ENCODE measurements around the gene MAL.

MAL gene

GRCh38 chr2:95050385-95051300 is 25.1 kb downstream of the MAL start:
- DNase-seq, result no peak

- DNase-seq, result no peak
Observed at GRCh38 chr2:95051626-95052025, 26.1 kb downstream of the MAL start.

- DNase-seq, result no peak
Observed at GRCh38 chr2:95052307-95052706, 26.8 kb downstream of the MAL start.

GRCh38 chr2:95052804-95053479 is 27.4 kb downstream of the MAL start:
- no peak for DNase-seq

GRCh38 chr2:95053543-95053942 is 28.0 kb downstream of the MAL start:
- DNase-seq, result no peak

GRCh38 chr2:95054016-95054415 is 28.5 kb downstream of the MAL start:
- no peak for DNase-seq

- no peak for DNase-seq
Observed at GRCh38 chr2:95055262-95055661, 29.8 kb downstream of the MAL start.

- no peak for DNase-seq
Observed at GRCh38 chr2:95056044-95056443, 30.5 kb downstream of the MAL start.

- DNase-seq, result no peak
Observed at GRCh38 chr2:95056461-95057459, 31.3 kb downstream of the MAL start.

GRCh38 chr2:95057535-95058370 is 32.2 kb downstream of the MAL start:
- DNase-seq, result no peak

GRCh38 chr2:95058466-95058988 is 33.0 kb downstream of the MAL start:
- DNase-seq, result no peak

- DNase-seq, result no peak
Observed at GRCh38 chr2:95058989-95059641, 33.6 kb downstream of the MAL start.

GRCh38 chr2:95059656-95060370 is 34.3 kb downstream of the MAL start:
- DNase-seq, result no peak

- DNase-seq, result no peak
Observed at GRCh38 chr2:95060446-95061118, 35.1 kb downstream of the MAL start.

- no peak for DNase-seq
Observed at GRCh38 chr2:95061119-95061512, 35.6 kb downstream of the MAL start.

- no peak for DNase-seq
Observed at GRCh38 chr2:95061601-95062183, 36.2 kb downstream of the MAL start.

- no peak for DNase-seq
Observed at GRCh38 chr2:95062242-95063085, 37.0 kb downstream of the MAL start.

All from T1000 (cell line).